Measurements from ENCODE around the gene CAPN3.

- TF ChIP-seq POLR2AphosphoS5 (IDR thresholded peaks at IDR 0.05) (no peak), EZH2 (IDR thresholded peaks at IDR 0.05; ENCODE audit: borderline replicate concordance, insufficient read depth, low read length, poor library complexity, severe bottlenecking) (no peak), CTCF (IDR thresholded peaks at IDR 0.05; ENCODE audit: poor library complexity, severe bottlenecking) (no peak), MXI1 (conservative IDR thresholded peaks at IDR 0.05; ENCODE audit: poor library complexity, severe bottlenecking) (no peak), REST (IDR thresholded peaks at IDR 0.05; ENCODE audit: borderline replicate concordance) (no peak), SMC3 (conservative IDR thresholded peaks at IDR 0.05; ENCODE audit: poor library complexity) (no peak), TAF1 (IDR thresholded peaks at IDR 0.05; ENCODE audit: low read depth) (no peak)
Observed at GRCh38 chr15:42314818-42315217, 44.5 kb upstream of the CAPN3 start.
